GM18909 (cell line): ENCODE data around the gene HHATL.

Source experiments
- ATAC-seq: cut with Tn5 transposase; IDR thresholded peaks from one replicate; pipeline ENCODE4 v1.9.1; 2021; ENCODE audit warnings: mild to moderate bottlenecking; ENCODE audit not compliant: unreplicated experiment, poor library complexity

Gene HHATL

DNA sequence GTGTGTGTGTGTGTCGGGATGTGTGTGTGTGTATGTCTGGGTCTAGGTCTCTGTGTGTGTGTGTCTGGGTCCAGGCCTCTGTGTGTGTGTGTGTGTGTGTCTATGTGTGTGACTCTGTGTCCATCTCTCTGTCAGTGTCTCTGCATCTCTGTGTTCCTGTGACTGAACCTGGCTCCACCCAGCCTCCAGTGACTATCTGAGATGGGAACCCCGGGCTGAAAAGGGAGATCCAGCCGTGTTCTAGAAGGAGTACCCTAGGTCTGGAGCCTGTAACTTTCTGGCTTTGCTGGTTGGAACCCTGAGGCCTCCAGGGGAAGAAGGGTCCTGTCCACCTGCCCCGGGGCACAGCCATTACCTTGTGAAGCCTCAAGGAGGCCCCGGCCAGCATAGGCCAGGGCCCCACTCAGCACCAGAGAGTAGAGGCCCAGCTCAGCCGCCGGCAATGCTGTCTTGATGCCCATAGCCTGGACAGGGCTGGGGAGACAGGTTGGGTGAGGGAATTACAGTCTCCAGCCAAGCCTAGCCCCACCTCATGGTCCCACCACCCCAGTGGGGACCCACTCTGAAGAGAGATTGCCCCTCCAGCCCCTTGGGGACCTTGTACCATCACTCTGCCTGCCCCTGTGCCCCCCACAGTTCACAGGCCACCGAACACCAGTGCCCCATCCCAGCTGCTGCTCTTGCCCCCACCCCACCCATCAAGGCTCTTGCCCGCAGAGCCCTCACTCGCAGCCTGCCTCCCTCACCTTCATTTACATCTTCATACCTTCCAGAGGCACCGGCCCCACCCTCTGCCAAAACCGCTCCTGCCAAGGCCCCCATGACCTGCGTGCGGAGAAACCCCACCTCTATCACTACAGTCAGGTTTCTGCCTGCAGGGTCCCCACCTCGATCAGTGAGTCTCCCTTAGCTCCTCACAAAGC is 2.0 kb downstream of the HHATL start:
- no peak for ATAC-seq

DNA sequence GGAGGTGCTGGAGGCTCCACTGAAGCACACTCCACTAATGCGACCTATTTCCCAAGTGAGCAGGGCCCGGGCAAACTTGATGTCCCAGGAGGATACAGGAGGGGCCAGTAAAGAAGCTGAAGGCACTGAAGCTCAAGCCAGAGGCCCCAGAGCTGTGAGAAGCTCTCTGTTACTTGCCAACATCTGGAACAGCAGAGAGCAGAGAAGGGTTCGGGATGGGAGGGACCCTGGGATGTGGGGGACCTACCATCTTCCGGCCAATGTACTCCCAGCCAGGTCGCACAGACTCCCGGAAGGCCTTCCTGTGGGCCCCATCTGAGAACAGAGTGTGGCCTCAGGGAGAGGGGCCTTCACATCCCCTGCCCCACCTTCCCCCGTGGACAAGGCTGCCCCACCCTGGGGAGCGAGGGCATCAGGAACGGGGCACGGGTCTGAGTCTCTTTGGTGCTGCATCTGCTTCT is 3.1 kb downstream of the HHATL start:
- no peak for ATAC-seq

DNA sequence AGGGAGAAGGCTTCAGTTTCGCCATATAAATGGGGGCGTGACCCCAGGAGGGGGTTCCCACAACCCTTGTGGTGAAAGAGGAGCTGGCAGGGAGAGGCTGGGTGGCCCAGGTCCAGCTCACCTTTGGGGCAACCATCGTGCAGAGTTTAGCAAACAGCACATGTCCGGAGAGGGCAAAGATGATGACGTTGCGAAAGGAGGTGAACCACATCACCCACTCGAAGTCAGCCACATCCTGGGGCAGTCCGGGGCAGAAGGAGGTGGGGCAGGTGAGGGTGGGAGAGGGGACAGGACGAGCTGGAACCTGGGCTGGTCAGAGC is 3.7 kb downstream of the HHATL start:
- ATAC-seq = no peak

DNA sequence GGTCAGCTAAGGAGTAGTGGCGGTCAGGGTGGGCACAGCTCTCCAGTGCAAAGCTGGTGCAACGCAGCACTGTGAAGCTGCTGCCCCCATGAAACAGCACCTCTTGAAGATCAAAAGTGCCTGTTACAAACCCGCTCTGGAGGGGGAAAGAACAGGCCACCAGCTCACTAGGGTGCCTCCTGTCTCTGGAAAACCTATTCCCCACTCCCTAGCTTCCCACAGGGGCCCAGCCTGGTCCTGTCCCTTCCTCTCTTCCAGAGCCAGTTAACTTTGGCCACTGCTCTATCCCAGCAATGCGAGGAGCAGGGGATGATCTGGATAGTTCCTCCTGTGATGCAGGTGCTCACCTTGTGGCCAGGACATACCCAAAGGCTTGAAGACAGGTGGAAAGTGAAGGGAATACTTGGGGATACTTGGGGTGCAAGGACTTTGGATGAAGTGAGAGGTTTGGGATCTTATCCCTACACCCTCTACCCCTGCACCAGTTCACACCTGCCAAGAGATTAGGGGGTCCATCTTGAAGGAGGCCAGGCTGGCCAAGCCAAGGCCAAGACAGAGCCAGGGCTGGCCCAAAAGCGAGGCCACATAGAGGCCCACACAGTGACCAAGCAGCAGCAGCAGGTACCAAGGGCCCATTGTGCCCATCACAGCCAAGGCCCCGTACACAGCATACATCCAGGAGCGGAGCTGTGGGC is 4.2 kb downstream of the HHATL start:
- ATAC-seq = no peak

DNA sequence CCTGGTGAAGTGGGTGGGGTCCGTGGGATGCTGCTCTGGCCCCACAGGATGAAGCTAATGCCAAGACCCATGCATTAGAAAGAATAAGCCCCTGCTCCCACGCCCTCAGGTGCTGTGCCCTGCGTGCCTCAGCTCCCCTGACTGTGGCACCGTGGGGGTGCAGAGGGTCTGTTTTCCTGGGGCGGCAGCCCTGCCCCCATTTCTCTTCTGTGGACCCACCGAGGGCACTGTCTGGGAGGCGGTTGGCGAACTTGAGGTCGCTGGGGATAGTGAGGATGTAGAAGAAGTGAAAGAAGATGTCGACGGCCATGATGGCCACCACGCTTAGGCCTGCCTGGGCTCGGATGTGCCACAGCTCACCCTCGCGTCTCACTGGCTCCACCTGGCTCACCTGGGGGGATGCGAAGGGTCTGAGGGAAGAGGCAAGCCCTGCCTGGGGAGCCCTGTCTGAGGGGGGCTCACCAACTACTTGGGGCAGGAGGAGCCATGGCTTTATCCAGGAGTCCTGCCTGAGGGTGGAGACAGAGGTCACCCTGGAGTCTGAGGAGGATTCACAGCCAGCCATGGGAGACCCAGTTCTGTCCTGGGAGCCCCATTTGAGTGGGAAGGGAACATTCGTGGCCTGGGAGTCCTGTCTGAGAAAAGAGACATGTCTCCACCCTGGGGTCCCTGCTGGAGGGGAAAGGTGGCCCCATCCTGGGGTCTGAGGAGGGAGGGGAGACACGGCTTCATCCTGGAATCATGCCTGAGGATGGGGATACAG is 5.1 kb downstream of the HHATL start:
- no peak for ATAC-seq

DNA sequence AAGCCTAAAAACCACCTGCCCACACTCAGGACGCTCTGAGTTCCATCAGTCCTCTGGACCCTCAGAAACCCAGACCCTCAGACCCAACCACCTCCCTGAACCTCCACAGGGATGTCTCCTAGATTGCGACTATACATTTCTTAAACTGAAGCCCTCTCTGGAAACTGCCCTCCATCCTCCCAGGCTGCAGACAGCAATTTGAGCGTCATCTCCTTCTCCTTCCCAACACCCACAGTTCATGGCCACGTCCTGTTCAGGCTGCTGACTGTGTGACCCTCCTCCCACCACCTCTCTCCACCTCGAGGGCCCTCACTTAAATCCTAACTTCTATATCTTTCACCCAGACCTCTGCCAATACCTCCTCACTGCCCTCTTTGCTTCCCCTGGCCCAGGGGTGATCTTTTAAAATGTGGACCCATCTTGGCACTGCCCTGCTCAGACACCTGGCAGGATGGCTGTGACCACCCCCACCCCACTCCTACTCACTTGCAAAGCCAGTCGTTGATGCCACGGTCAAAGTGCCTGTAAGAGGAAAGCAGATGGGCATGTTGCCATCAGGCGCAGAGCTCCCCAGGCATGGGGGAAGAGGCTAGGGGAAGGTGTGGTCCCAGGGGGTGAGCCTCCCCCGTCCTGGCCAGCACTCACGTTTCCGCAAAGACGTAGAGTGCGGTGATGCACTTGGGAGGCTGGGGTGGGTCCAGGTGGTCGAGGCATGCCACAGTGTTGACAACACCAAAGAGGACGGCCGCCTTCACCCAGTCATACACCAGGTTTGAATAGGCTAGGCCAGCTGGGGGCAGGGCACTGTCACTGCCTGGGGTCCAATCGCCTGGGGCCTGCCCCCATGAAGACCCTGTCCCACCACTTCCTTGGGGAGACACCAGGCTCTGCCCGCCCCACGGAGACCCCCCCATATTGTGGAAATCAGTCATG is 6.0 kb downstream of the HHATL start:
- ATAC-seq = no peak

DNA sequence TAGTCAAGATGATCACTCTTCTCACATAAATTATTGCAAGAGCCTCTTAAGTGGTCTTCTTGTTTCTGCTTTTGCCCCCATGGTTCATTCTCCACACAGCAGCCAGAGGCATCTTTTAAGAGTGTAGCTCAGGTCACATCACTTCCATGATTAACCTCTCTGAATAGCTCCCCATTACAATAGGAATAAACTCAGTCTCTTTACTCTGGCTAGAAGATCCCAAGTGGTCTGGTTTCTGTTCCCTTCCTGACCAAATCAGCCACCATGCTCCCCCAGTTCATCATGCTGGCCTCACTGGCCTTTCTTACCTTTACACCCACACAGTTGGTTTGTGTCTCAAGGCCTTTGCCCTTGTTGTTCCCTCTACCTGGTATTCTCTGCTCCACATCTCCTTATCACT is 8.2 kb downstream of the HHATL start:
- no peak for ATAC-seq

DNA sequence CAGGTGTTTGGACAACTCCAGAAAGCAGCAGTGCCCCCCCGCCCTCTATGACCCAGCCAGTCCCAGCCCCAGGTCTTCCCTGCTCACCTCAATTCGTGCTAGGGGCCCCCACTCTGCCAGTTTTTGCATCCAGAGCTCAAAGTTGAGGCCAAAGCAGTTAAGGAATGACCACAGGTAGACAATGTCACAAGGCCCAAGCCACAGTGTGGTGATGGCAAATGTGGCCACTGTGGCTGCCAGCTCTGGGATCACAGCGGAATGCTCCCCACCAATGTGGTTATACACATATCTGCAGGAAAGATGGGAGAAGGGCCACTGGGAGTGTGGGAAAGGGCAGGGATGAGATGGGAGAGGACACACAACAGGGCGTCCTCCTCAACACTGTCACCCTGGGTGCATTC is 9.1 kb downstream of the HHATL start:
- no peak for ATAC-seq

DNA sequence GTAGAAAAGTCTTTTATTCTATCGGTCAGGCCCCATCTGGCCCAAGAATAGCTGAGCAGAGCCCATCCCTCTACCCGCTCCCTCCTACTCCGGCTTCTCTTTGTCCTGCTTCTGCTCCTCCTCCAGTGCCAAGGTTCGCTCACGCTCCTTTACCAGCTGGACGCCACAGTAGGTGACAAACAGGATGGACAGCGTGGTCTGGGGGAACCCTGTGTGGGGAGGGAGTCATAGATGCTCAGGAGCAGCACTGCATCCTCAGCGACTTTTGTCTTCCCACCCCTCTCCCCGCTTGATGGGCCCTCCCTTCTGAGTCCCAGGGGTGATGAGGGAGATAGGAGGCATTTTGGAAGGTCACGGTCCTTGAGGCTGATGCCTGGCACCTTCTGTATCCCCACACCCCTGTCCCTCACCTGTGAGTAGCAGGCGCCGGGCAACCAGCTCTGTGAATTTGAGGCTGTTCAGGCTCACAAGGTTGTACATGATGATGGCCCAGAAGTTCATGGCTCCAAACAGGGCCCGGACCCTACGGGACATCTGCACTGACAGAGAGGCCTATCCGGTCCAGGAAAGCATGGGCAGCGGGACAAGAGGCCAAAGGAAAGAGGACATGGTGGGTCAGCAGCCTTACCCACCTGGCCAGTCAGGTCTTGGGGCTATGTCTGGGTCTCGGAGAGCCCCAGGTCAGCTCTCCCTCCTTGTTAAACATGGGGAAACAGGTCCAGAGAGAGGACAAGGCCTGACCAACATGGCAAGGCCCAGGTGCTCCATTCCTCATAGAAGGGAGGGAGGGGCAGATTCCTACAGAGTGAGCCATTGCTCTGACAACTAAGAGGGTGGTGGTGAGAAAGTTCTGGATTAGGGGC is 9.7 kb downstream of the HHATL start:
- no peak for ATAC-seq

DNA sequence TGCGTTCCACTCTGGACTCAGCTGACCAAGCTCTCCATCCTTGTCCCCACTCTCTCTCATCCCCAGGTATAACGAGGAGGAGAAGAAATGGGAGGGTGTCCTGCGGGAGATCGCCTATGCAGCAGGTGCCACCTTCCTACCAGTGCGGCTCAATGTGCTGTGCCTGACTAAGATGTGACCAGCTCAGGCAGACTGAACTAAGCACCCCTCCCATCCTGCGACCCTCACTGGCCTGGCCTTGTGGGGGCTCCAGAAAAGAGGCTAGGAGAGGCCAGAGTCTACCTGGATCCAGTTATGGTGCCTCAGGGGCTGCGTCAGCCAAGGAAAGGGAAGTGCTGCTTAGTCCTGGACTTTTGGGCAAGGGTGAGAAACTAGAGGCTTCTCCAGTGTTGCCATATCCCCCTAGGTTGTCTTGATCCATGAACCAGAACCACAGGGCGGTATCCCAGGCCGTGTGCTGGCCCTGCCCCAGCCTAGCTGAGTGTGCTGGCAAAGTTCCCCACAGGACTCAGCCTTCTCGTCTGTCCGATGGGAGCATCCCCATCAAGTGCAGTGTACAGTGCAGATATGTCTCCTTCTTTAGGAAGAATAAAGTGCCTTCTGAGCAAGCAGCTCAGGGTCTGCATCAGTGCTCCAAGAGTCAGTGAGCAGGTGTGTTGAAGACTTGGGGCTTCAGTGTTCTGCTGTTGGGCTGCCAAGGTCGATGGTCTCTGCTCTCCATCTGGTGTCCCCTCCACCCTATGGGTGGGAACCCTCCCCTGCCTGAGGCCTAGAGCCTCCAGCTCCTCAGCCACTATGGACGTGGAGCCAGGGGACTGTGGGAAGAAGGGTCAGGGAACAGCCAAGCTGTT is 10.6 kb downstream of the HHATL start:
- ATAC-seq = no peak

DNA sequence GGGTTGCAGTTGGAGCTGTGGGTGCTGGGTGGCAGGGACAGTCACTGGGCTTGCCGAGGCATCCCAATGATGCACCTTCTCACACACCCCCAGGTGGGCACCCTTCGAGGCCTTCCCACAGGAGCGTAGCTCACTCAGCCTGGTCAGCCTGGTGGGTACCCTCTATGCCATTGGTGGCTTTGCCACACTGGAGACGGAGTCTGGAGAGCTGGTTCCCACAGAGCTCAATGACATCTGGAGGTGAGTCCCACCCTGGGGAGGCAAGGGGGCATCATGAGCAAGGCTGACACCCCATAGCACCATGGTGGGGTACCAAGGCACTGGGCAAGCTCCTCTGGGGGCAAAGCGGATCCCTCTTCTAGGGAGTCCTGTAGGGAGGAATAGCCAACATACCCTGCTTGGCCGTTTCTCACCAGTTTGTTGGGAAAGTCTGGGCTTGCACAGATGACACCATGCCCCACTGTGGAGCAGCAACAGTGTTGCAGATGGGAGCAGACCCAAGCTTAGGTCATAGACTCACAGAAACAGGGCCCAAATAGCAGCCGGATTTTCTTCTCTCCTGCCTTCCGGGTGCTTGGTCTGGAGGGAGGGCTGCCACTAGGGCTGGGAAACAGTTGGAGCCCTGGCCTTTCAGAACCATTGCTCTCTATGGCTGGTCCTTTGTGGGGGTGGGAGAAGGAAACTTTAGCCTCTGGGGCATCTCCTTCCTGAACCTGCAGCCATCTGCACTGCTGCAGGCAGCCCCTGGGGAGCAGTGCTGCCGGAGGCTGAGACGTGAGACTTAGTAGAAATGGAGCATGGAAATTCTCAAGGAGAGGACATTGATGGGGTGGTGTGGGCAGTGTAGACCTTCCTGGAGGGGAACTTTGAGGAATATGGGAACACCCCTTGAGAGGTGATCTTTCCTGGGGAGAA is 11.6 kb downstream of the HHATL start:
- ATAC-seq = no peak

DNA sequence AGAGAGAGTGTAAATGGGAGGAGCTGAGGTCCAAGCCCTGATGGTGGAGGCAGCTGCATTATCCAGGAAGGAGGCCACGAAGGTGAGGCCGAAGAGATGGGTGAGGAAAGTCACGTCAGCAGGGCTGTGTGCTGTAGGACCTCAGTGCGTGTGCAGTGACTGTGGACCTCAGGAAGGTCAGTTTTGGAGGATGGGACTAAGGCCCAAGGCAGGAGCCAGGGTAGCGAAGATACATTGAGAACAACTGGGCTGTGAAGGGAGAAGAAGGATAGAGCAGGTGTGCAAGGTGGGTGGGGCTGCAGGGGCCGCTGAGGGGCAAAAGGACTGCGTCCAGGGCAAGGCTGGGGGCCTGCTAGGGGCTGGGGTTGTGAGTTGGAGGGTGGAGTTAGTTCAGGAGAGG is 12.4 kb downstream of the HHATL start:
- ATAC-seq = no peak

DNA sequence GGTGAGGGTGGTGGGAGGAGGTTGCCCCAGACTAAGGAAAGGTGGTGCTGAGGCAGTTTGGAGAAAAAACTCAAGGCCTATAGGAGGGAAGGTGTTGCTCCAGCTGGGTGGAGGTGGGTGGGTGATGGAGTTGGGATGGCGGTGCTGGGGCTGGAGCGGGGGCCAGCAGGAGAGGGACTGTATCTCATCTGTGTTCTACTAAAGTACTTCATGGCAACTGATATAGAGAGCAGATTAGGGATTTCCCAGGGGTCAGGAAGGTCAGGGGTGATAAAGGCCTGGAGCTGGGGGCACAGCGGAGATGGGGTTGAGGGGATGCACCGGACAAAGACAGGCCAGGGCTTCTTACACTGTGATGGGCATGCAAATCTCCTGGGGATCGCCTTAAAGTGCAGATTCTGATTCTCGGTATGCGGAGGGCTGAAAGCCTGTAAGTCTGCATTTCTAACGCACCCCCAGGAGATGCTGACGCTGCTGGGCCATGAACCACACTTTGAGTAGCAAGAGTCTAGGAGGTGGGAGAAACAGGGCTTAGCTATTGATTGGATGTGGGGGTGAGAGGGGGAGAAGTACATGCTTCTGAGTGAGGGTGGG is 13.1 kb downstream of the HHATL start:
- ATAC-seq = no peak

DNA sequence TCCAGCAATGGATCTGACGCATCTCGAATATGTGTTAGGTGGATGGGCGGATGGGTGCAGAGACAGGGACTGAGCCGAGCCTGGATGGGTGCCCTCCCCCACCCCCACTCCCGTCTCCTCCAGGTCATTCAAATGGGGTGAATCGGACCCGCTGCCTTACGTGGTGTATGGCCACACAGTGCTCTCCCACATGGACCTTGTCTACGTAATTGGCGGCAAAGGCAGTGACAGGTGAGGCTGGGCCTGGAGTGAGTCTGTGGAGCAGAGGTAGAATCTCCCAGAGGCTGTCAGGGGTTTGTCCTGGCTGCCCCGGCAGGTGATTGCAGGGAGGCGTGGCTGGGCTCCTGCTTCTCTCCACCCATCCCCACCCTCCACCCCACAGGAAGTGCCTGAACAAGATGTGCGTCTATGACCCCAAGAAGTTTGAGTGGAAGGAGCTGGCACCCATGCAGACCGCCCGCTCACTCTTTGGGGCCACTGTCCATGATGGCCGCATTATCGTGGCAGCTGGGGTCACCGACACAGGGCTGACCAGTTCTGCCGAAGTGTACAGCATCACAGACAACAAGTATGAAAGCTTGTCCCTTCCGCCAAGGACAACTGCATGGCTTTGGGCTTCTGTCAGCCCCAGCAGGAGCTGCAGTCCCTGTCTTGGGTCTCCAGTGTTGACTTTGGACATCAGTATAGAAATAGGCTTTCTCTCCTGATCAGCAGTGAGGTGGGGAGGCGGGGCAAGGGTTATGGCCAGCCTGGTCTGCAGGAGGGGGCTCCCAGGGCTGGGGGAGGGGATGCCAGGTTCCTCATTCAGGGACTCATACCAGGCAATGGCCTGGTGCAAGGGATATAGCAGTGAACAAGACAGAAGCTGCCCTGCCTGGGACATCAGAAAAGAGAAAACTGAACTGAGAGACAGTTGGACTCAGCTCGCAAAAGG is 13.8 kb downstream of the HHATL start:
- no peak for ATAC-seq

DNA sequence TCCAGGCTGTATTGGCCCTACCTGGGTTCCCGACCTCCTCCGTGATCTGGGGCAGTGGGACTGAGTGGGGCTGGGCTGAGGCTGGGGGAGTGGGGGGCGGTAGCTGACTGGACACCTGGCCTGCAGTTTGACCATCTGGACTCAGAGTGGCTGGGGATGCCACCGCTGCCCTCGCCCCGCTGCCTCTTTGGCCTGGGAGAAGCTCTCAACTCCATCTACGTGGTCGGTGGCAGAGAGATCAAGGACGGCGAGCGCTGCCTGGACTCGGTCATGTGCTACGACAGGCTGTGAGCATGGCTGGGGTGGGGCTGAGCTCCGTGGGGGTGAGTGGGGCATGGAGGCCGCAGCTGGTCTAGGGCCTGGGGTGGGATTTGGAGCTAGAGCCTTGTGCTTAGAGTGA is 14.6 kb downstream of the HHATL start:
- no peak for ATAC-seq
